Inflammatory macrophage (primary cell): ENCODE results near the gene SHH.

ENCODE experiments used
- DNase-seq, 2 donors: peaks; one replicate each; pipeline ENCODE4 v3.0.0-alpha.2; 2020 to 2022

Gene SHH

GRCh38 chr7:155762036-155762435 lies 50.2 kb downstream of the SHH start:
- DNase-seq: no peak

DNA sequence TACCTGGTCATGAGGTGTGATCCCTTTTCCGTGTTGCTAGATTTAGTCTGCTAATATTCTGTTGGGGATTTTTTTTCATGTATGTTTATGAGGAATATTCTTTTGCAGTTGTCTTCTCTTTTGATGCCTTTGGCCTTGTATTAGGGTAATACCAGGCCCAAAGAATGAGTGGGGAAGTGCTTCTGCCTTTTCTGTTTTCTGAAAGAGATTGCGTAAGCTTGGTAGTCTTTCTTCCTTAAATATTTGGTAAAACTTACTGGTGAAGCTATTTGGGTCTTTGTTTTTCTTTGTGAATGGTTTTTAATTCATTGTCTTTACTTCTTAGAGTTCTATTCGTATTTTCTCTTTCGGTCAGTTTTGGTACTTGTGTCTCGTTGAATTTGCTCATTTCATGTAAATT lies 51.1 kb downstream of the SHH start:
- DNase-seq: peak; percentile 71 to 86

GRCh38 chr7:155759740-155760430 lies 52.4 kb downstream of the SHH start:
- no peak for DNase-seq

DNA sequence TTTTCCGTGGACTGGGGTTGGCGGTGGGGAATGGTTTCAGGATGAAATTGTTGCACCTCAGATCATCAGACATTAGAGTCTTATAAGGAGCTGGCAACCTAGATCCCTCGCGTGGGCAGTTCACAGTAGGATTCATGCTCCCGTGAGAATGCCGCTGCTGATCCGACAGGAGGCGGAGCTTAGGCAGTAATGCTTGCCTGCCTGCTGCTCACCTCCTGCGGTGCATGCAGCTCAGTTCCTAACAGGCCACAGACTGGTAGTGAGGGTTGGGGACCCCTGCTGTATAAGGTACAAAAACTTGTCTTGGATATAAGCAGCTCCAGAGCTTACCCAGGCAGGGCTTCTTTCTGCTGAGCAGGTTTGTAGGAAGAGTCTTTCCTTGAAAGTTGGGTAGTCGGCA lies 53.9 kb downstream of the SHH start:
- DNase-seq: no peak

GRCh38 chr7:155756322-155756721 lies 55.9 kb downstream of the SHH start:
- DNase-seq: peak; percentile 82 to 92

- DNase-seq: no peak
These were observed 57.2 kb downstream of the SHH start for GRCh38 chr7:155755026-155755425.

DNA sequence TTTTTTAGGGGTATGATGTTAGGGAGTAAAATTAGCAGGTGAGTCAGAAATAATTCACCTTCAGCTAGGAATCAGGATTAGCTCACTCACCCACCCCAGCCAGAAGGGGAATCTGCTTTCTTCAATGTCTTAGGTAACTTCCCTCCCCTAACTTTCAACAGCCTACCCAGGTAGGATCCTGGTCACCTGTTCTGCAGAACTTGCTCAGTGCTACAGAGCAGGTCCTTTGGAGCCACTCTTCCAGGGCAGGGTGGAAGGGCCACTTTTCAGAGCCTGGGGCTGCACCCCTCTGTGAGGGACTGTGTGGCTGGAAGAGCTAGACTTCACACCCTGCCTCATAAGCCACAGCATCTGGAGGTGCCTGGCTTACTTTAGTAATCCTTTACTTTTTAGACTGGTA lies 58.1 kb downstream of the SHH start:
- DNase-seq: no peak

DNA sequence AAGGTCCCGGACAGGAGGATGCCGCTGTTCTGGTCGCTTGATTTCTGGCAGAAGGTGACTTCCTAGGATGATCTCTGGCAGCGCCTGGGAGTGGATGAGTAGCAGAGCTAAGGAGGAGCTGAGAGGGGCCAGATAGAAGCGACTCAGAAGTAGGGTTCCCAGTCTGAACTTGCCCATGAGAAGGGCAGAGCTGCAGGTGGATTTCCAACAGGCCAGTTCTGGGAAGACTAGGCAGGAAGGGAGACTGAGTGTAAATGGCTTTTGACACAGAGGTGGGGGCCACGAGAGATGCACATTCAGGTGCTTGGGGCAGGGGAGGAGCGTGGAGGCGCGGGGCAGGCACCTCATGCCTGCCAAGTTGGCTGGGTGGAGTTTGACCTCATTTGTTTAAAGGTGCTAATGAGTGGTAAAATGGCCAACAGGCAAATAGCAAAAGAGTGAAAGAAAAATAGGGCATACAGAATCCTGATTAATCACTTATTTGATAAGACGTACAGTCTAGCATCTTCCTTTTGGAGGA lies 58.8 kb downstream of the SHH start:
- no peak for DNase-seq

- peak; percentile 8 to 40 for DNase-seq
These were observed 59.4 kb downstream of the SHH start for GRCh38 chr7:155752756-155753445.

GRCh38 chr7:155751409-155751808 lies 60.9 kb downstream of the SHH start:
- DNase-seq: no peak

DNA sequence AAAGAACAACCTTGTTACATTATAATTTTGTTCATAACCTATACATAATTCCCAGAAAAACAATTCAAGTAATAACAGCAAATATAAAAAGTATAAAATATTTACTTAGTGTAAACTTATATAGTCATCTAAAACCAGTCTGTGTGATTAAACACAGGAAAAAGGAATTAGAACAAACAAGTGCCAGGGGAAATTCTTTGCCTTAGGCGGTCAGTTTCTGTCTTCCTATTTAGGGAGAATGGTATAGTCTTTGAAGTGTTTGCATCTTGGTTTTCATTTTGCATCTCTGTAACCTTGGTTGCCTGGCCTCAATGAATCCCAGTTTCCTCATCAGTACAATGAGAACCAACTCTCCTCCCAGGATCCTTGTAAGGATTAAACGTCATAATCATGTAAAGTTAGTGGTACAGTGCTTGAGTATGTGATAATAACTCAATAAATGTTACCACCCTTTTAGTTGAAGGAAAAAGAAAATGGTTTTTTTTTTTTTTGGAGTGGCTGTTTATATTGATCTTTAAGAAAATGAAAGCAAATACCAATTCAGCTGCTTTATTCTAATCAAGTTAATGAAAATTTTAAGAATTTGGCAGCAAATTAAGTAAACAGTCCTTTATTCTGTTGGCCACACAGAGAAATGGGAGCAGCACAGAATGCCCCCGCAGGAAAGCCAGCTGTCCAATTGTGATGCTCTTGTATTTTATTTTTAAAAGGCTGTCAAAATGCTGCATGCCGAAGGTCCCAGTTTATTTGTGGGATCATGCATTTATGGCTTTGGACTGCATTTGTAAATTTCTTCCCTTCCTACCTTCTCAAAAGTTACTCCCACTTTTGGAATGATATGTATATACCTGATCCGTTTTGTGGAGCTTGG lies 61.8 kb downstream of the SHH start:
- no peak for DNase-seq
